Limb (tissue), 2 donors: Measurements from ENCODE around the gene PRSS35.
"Not testable (repeated sequence)": the region's sequence is repeated elsewhere in the genome, so short reads cannot be mapped to it uniquely, and the experiment has no call there.

ENCODE experiments used
- DNase-seq, 2 donors: peaks; one replicate each; pipeline ENCODE4 v3.0.0-alpha.2; 2016; ENCODE audit errors: extremely low spot score in 2 of 2

The PRSS35 gene

GRCh38 chr6:83517500-83517899, 5.2 kb downstream of the PRSS35 start:
- no peak for DNase-seq

DNA sequence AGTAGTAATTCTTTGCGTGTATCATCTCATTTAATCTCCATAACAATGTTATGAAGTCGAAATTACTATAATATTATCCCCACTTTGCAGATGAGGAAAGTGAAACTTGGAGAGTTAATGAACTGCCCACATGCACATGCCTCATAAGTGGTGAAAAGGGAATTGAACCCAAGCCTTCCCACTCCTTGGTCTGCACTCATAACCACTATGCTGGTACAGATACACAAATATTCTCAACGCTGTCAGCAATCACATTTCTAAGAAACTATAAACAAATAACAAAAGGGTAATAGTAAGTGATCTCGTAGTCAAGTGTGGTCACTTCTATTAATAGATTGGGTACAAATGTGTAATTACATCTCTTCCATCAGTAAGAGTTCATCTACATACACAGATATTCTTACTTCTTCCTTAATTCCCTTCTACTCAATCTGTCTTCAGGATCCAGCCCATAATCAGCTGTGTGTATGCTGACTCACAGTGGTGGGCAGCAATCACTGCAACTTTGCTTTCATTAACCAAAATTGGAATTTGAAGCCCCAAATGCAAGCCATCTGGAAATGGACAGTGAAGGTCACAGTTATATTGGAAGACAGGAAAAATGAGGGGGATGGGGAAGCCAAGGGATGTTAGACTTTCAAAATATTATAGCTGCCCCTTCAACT, 6.6 kb downstream of the PRSS35 start:
- DNase-seq: no peak

DNA sequence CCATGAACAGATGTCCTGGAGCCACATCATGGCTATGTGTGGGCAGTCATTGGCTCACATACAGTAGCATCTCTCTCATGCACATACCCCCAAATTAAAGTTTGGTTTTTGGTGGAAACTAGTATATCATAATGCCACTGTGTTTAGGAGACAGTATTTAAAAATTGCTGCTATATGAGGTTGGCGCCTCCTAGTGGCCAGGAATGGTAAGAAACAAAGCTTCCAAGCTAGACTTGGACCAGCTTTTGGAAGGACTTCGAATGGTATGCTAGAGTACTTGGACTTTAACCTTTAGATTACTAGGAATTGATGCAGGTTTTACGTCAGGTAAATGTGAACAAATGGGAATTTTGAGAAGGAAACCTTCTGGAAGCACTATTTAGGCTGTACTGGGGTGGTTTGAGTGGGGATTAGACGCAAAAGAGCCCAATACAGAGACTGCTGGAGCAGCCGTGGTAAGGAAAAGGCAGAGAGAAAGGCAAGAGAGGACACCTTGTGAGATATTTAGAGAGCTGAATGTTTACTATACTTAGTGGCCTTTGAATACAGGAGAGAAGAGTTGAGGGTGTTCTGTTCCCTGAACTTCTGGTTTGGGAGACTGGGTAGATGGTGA, 23.8 kb downstream of the PRSS35 start:
- no peak for DNase-seq

DNA sequence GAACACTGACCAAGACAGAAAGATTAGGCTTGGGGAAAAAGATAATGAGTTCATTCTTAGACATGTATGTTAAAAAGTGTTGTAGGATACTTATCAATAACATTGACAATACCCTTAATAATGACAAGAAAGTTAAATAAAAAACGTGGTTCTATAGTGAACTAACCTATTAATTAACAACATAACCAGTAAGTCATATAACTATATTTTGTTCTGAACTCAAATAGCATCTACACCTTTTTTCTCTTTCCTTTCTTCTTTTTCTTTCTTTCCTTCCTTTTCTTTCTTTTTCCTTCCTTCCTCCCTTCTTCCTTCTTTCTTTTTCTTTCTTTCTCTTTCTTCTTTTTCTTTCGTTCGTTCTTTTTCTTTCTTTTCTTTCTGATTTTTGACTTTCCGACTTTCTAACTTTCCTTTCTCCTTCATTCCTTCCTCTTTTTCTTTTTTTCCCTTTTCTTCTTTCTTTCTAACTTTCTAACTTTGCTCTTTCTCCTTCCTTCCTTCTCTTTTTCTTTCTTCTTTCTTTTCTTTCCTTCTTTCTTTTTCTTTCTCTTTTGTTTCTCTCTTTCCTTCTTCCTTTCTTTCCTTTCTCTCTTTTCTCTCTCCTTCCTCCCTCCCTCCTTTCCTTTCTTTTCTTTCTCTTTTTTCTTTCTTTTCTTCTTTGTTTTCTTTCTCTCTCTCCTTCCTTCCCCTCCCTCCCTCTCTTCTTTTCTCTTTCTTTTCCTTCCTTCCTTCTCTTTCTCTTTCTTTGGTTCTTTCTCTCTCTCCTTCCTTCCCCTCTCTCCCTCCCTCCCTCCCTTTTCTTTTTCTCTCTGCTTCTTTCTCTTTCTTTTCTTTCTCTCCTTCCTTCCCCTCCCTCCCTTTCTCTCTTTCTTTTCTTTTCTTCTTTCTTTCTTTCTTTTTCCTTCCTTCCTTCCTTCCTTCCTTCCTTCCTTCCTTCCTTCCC, 24.6 kb downstream of the PRSS35 start:
- DNase-seq: no peak

- DNase-seq: no peak
These were observed 27.3 kb downstream of the PRSS35 start for GRCh38 chr6:83539678-83540077.

DNA sequence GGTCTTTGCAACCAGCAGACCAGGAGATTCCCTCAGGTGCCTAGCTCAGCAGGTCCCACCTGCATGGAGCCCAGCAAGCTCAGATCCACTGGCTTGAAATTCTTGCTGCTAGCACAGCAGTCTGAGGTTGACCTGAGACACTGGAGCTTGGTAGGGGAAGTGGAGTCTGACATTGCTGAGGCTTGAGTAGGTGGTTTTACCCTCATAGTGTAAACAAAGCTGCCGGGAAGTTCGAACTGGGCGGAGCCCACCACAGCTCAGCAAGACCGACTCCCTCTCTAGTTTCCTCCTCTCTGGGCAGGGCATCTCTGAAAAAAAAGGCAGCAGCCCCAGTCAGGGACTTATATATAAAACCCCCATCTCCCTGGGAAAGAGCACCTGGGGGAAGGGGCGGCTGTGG, 34.3 kb downstream of the PRSS35 start:
- no peak for DNase-seq

DNA sequence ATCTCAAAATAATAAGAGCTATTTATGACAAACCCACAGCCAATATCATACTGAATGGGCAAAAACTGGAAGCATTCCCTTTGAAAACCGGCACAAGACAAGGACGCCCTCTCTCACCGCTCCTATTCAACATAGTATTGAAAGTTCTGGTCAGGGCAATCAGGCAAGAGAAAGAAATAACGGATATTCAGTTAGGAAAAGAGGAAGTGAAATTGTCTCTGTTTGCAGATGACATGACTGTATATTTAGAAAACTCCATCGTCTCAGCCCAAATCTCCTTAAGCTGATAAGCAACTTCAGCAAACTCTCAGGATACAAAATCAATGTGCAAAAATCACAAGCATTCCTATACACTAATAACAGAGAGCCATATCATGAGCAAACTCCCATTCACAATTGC, 38.1 kb downstream of the PRSS35 start:
- DNase-seq: not testable (repeated sequence)

- DNase-seq: not testable (repeated sequence)
These were observed 39.4 kb downstream of the PRSS35 start for GRCh38 chr6:83551748-83552147.

- DNase-seq: no peak
These were observed 44.5 kb downstream of the PRSS35 start for GRCh38 chr6:83556871-83557270.

DNA sequence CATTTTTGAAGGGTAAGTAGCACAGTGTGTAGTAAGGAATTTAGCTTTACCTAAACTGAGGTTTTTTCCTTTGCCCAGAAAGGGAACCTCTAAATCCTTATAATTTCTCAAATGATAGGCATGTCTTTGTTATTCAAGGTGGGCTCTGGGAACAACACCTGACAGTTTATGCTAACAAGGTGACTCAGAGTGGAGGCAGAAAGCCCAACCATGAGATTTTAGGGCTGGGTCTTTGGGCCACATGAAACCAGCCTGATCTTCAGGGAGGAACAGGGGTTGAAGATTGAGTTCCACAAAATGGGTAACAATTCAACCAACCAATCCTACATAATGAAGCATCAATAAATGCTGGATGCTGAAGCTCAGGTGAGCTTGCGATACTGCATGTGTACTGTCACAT, 46.6 kb downstream of the PRSS35 start:
- no peak for DNase-seq

DNA sequence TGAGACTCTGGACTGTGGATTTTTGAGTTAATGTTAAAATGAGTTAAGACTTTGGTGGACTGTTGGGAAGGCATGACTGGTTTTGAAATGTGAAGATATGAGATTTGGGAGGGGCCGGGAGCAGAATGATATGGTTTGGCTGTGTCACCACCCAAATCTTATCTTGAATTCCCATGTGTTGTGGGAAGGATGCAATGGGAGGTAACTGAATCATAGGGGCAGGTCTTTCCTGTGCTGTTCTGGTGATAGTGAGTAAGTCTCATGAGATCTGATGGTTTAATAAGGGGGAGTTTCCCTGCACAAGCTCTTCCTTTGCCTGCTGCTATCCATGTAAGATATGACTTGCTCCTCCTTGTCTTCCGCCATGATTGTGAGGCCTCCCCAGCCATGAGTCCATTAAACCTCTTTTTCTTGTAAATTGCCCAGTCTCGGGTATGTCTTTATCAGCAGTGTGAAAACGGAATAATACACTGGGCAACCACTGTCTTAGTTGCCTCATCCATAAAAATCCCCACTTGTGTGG, 59.4 kb downstream of the PRSS35 start:
- DNase-seq: not testable (repeated sequence)

- no peak for DNase-seq
These were observed 62.4 kb downstream of the PRSS35 start for GRCh38 chr6:83574783-83575182.
